ENCODE results near the gene COL4A1.

Gene COL4A1

DNA sequence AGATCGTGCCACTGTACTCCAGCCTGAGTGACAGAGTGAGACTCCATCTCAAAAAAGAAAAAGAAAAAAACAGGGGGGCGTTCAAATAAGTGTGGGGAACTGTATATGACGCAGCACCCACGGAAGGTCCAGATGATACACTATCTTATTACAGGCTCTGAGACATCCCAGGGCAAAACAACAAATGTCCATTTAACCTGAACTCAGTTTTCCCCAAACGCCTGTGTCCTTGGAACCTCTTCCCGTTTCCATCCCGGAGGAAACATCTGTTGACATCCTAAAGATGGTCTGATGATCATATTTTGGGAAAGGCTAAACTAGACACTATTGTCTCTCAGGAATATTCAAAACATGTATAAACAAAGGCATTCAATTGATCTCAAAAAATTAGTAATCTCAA, 72.4 kb downstream of the COL4A1 start:
- Histone ChIP-seq H3K27me3 (no peaks in the 10 kb centered on the region), H3K4me3 (no peak overlapping the region), H3K27ac (peak overlapping the region; percentile 82 to 91), H3K4me1 (peaks cover 6 to 89% (median 58%) of the 10 kb centered on the region in 4 donors), H3K9me3 (no peaks in the 10 kb centered on the region), H3K36me3 (no peaks in the 10 kb centered on the region)
- DNase-seq = no peak
- intact Hi-C loops (cut with DNase I; ENCODE audit: low total_unique reads) = loop anchor here (2.0 kb wide), 1 partner anchor 14 kb away; no protein-coding TSS in a partner anchor
- TF ChIP-seq, protein P1, sequence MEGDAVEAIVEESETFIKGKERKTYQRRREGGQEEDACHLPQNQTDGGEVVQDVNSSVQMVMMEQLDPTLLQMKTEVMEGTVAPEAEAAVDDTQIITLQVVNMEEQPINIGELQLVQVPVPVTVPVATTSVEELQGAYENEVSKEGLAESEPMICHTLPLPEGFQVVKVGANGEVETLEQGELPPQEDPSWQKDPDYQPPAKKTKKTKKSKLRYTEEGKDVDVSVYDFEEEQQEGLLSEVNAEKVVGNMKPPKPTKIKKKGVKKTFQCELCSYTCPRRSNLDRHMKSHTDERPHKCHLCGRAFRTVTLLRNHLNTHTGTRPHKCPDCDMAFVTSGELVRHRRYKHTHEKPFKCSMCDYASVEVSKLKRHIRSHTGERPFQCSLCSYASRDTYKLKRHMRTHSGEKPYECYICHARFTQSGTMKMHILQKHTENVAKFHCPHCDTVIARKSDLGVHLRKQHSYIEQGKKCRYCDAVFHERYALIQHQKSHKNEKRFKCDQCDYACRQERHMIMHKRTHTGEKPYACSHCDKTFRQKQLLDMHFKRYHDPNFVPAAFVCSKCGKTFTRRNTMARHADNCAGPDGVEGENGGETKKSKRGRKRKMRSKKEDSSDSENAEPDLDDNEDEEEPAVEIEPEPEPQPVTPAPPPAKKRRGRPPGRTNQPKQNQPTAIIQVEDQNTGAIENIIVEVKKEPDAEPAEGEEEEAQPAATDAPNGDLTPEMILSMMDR (IDR thresholded peaks at IDR 0.05) = no peak

DNA sequence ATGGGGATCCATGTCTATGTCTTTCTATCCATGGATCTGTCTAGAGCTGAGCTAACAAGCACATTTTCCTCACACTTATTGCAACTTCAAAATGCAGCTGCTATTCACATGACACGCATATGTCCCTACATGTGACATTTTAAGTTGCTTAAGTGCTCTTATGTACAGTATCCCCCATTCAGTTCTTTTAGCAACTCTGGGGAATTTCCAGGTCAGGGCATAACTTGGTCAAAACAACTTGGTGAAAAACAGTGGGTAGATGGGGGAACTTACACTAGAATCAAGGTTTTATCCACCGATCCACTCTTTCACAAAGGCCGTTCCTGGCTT, 73.0 kb downstream of the COL4A1 start:
- no peaks in the 10 kb centered on the region for H3K9me3 ChIP-seq
- DNase-seq = no peak
- TF ChIP-seq, protein P1 (IDR thresholded peaks at IDR 0.05) = no peak
- intact Hi-C loops (cut with DNase I; ENCODE audit: low total_unique reads) = loop anchor here (2.0 kb wide), 1 partner anchor 13 kb away; no protein-coding TSS in a partner anchor
- no peak overlapping the region for H3K4me3 ChIP-seq
- H3K4me1 ChIP-seq = peaks cover 1 to 89% (median 57%) of the 10 kb centered on the region in 4 donors
- H3K27me3 ChIP-seq = no peaks in the 10 kb centered on the region
- no peaks in the 10 kb centered on the region for H3K36me3 ChIP-seq
- H3K27ac ChIP-seq = peak overlapping the region; percentile 82 to 91

DNA sequence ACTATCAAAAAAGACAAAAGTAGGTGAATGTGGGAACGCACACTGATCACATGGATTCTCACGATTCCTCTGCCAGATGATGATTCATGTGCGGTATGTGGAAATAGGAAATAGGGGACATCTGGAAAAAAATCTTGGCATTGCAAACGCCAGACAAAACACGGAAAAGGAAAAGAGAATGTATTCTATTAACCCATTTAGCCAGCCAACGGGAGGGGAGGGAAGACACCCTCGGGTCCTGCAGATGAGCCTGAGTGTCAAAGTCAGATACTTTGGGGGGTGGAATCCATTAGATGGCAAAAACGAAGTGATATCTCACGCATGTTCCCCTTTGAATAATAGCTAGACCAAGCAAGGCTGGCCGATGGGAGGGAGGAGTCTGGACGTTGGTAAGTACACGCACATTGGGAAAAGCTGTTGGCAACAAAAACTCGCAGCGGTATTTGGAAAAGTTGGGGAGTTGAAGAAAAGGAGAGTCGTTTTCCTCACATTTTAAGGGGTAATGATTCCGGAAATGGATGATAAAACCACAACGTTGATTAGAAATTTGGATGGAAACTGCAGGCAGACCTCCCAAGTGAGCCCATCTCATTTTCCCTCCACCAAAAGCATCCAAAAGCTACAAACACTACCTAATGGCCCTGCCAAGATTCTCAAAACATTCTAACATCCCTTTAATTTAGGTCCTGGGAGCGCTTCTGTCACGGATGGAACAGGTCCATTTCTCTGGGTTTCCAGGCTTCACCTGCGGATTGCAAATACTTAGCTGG, 73.6 kb downstream of the COL4A1 start:
- TF ChIP-seq, protein P1 (IDR thresholded peaks at IDR 0.05) = no peak
- Histone ChIP-seq H3K36me3 (no peaks in the 10 kb centered on the region), H3K27ac (peak overlapping the region; percentile 82 to 91), H3K27me3 (no peaks in the 10 kb centered on the region), H3K4me3 (peak overlapping the region; percentile 27 to 28), H3K9me3 (no peaks in the 10 kb centered on the region), H3K4me1 (peaks cover 0 to 89% (median 55%) of the 10 kb centered on the region in 4 donors)
- peak; percentile 87 to 90 for DNase-seq
- intact Hi-C loops (cut with DNase I; ENCODE audit: low total_unique reads) = no loop called here

DNA sequence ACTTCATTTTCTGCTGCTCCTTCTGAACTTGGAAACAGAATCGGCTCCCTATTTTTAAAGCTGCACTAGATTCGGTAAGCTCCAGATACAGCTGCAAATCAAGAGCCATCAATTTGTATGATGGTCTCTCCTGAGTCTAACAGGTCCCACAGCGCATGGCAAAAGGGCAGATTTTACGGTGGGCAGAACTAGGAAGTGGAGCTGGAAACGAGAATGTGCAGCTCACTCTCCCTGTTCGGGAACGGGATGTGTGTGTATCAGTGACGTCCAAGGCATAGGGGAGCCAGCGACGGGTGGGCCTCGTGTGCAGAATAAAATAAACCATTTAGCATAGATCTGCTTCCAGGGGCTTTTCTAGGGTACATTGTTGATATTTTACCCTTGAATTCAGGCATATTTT, 74.2 kb downstream of the COL4A1 start:
- Histone ChIP-seq H3K36me3 (no peaks in the 10 kb centered on the region), H3K4me1 (peaks cover 0 to 89% (median 53%) of the 10 kb centered on the region in 4 donors), H3K9me3 (no peaks in the 10 kb centered on the region), H3K27ac (peak overlapping the region; percentile 82 to 91), H3K27me3 (no peaks in the 10 kb centered on the region), H3K4me3 (peak overlapping the region; percentile 27 to 28)
- peak in 1 of 2 donors; percentile 73 for DNase-seq
- intact Hi-C loops (cut with DNase I; ENCODE audit: low total_unique reads) = no loop called here
- TF ChIP-seq, protein P1 (IDR thresholded peaks at IDR 0.05) = no peak

DNA sequence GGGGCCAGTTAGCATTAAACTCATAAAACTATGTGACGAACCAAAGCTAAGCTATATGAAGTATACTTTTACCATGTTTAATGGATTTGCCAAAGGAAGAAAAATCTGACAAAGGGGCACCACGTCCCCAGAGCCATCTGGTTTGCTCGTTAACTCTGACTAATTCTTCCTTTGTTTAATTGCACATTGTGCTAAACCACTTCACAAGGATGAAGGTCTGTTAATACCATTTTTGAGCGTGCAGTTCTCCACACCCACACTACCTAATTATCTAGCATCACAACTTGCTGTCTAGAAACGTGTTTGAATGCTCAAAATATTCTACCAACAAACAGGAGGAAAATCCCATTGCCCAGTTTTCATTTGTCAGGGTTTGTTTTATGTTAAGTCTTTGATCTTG, 74.8 kb downstream of the COL4A1 start:
- intact Hi-C loops (cut with DNase I; ENCODE audit: low total_unique reads) = no loop called here
- Histone ChIP-seq H3K27ac (peak overlapping the region; percentile 82 to 91), H3K4me1 (peaks cover 0 to 89% (median 53%) of the 10 kb centered on the region in 4 donors), H3K9me3 (no peaks in the 10 kb centered on the region), H3K27me3 (no peaks in the 10 kb centered on the region), H3K4me3 (no peak overlapping the region), H3K36me3 (no peaks in the 10 kb centered on the region)
- TF ChIP-seq, protein P1 (IDR thresholded peaks at IDR 0.05) = no peak
- no peak for DNase-seq

All from tibial artery (tissue), 4 donors.